Activated naive CD4-positive, alpha-beta T cell treated with Interleukin-2 at 50 U/mL for 16 hours (primary cell): Measurements from ENCODE around the gene CABLES2.

ENCODE experiments used
- DNase-seq: peaks from one replicate; pipeline ENCODE4 v3.0.0-alpha.2; 2020

Gene CABLES2

GRCh38 chr20:62417981-62418708 lies 11.1 kb upstream of the CABLES2 start:
- no peak for DNase-seq

DNA sequence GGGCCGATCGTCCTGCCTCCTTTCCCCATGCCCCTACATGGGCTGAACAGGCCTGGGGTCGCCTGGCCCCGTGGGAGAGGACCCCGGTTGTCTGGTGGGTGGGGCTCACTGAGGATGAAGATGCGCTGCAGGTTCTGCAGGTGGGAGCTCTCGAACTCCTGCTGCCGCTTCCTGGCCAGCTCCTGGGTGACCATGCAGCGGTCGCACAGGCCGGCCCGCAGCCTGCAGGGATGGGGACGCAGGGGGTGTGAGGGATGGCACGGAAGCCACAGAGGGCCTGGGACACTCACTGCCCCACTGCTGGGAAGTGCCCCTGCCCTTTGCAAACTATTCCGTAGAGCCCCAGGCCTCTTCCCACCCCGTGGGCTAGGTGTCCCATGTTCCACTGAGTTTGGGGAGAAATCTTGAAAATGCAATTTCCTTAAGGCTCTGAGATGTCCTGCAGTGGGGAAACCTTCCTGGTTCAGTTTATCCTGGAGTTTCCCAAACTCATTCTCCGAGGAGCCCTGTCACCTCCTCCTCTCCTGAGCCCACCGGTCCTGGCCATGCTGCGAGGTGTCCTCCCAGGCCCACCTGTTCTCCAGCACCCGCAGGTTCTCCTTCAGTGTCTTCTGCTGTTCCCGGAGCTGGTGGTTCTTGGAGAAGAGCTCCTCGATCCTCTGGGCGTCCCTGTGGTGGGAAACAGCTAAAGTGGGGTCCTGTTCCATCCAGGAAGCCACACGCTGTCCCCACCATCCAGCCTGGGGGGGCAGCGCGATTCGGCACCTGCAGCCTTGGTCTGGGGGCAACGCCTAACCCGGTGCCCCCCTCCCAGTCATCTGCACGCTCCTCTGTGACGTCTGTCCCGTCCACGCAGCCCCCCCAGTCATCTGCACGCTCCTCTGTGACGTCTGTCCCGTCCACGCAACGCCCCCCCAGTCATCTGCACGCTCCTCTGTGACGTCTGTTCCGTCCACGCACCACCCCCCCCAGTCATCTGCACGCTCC lies 9.9 kb upstream of the CABLES2 start:
- DNase-seq, result no peak

DNA sequence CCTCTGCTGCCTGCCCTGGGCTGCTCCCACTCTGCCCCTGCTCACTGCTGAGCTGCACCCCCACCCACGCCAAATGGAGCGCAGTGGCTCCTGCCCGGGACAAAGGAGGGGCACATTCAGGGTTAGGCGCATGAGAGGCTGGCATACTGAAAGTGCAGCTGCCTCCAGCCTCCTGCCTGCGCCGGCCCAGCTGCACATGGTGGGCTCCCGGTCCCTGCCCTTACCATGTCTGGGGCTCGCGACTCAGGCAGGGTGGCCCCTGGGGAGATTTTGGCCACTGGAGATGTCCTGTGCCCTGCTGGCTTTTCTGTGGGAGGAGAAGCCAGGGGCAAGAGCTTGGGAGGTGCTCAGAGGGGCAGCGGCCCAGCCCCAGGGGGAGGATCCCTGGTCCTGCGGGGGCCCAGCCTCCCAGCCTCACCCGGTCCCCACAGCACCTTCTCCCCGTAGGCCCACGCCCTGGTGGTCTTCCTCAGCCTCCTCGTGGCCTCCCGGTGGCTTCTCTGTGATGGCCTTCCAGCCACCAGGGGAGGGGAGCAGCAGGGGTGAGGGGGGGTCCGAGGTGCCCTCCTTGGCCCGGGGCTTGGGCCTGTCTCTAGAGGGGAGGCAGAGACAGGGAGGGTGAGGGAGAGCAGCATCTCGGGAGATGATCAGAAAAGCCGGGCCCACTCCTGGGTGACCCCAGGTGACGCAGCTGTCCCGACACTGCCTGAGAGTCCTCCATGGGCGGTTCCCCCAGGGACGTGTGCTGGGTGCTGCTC lies 8.4 kb upstream of the CABLES2 start:
- DNase-seq, result no peak

DNA sequence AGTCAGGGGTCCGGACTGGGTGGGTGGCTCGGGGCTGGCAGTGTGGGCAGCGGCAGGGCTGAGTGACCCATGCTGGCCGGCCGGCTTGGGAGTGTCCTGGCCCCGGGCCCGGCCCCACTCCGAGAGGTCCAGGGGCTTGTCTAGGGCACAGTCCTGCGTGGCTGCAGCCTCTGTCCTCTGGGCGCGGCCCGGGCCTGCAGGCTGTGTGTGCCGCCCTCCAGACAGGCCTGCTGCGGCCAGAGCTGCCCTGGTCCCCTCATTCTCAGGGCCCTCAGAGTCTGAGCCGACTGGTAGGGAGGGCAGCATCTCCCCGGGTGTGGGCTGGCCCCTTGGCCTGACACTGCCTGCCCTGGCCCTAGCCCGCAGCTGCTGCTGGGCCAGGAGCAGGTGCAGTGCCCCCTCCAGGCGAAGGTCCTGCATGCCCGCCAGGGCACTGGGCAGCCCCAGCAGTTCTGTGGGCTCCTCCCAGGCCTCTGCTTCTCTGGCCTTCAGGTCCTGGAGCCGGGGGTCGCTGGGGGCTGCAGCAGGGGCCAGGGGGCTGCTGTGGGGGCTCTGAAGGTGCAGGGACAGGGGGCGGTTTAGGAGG lies 6.9 kb upstream of the CABLES2 start:
- no peak for DNase-seq

- DNase-seq, result no peak
Observed at GRCh38 chr20:62413025-62413570, 6.0 kb upstream of the CABLES2 start.

DNA sequence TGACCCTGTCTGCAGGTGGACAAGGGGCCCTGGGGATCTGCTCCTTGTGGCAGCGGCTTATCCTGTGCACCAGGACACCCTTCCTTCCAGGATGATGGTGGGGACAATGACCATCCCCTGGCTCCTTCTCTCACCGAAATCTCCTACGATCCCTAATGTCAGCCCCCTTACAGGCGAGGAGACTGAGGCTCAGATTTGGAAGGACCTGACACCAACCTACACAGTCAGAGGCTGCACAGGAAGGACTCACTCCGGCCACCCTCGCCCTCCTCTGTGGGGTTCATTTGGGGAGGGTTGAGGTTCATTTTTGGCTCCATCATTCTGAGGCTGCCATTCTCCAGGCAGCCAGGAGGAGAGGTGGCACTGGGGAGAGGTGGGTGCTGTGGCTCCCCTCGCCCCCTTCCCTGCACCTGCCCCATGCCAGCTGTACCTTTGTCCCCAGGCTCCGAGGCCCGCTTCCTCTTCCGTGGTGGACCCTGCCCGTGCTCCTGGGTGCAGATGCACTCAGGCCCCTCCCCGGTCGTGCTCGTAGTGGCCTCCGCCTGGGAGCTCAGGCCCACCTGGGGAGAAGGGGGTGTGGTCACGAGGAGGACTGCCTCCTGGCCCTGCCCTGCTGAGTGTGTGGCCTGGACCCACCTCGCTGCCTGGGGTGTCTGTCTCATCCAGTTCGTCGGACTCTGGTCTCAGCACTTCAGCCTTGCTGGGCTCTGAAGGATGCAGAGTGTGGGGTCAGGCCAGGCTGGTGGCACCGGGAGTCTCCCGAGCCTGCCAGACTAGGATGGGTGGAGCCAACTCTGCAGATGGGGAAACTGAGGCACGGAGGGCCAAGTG lies 5.3 kb upstream of the CABLES2 start:
- no peak for DNase-seq

DNA sequence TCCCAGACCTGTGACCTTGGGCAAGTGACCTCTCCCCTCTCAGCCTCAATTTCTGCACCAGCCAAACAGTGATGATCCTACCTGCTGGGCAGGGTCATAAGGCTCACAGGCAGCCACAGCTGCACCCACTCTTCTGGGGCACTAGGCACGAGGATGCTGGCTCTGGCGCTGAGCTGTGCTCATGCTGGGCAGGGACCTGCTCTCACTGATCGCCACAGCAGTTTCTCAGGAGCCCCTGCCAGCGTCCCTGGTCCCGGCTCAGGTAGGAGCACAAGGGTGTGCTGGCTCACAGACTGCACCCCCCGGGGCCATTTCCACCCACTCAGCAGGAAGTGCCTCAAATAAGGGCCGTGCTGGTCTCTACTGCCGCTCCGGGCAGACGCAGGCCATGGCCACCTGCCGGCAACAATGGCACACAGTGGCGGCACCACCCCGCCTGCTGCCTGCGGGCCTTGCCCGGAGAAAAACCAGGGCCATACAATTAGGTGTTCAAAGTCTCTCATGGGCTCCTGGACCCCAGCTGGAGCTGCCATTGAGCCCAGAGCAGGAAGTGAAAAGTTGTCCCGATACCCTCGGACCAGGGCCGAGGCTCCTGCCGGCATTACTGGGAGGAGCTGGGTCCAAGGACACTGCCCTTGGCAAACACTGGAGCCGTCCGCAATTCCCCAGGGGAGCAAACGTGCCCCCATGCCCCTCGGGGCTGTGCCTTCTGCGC lies 4.6 kb upstream of the CABLES2 start:
- DNase-seq, result no peak

- no peak for DNase-seq
Observed at GRCh38 chr20:62410746-62411478, 3.8 kb upstream of the CABLES2 start.

- peak; percentile 35 for DNase-seq
Observed at GRCh38 chr20:62409931-62410745, 3.1 kb upstream of the CABLES2 start.

DNA sequence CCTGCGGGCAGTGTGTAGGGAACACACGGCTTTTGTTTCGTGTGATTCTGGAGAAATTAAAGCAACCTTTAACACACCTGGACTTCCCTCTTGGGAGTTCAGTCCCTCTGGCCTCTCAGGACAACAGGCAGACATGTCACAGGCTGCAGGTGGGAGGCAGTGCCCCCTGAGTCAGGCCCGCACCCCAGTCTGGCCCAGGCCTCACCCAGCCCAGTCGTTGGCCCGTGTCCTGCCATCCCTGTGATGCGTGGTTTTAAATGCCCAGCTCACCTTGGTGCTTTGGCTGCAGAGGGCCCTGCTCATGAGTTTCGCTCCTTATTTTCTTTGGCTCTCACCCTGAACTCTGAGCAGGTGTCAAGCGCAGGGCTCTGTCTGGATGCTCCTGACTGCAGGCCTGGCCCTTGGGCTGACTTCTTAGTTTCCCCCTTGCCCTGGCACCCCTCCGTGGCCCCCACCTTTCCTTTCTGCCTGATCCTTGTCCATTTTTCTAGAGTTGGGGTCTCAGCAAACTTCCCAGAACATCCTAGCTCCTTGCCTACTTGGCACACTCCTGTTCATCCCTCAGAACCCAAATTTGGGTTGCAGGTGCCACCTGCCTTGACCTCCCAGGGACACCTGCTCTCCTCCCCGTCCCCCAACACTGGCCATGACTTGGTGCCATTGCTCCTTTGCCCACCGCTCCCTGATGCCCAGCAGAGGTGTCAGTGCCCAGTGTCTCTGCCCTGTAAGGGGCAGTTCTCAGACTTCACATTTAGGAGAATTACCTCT lies 2.2 kb upstream of the CABLES2 start:
- DNase-seq, result no peak

DNA sequence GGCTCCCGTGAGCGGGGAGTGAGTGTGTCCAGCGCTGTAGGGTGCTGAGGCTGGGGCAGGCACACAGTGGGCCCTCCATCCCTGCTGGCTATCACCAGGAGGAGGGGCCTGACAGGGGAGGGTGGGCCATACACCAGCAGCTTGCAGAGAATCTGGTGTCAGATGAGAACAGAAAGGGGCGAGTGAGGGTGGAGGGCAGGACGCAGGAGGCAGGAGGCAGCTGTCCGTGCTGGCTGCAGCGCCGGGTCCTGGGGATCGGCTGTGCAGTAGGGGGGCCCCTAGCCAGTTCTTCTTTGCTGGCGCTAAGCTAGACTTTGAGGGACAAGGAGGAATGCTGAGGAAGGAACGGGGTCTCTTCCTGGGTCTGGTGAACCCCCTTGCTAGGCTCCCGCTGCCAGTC lies 1.6 kb upstream of the CABLES2 start:
- no peak for DNase-seq

- DNase-seq, result no peak
Observed at GRCh38 chr20:62408055-62408454, 970 bp upstream of the CABLES2 start.

- DNase-seq, result no peak
Observed at GRCh38 chr20:62406635-62407176, 379 bp downstream of the CABLES2 start.

DNA sequence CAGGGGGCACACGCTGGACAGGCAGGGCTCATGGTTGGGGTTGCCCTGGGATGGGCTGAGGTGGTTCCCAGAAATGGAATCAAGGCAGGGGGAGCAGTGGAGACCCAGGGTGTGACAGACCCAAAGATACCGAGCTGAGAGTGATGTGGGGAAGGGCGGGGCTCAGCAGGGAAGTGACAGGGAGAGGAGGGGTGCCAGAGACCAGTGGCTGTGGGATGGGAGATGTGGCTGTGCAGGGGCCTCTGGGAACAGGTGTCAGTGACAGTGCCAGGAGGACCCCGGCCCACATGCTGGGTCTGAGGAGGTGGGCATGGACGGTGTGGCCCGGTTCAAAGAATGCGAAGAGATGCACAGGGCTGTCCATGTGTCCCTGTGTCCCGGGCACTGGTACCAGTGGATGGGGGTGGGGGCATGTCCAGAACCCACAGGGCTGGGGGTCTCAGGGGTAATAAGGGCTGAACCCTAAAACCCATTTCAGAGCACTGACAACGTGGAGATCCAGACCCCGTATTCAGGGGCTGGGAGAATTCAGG lies 1.0 kb downstream of the CABLES2 start:
- no peak for DNase-seq

GRCh38 chr20:62405108-62405980 lies 1.7 kb downstream of the CABLES2 start:
- no peak for DNase-seq

DNA sequence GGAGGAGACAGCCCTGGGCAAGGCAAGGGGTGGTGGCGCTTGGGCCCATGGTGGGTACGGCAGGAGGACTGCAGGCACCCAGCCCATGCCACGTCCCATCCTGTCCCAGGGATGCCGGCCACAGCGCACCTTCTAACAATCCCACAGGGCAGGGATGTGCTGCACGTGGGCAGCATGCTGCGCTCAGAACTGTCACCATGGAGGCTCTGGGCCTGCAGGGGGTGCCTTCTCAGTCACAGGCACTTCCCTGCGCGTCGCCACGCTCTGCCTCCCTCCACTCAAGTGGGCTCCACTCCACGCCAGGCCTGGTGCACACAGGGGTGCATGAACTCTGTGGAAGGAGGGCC lies 2.4 kb downstream of the CABLES2 start:
- no peak for DNase-seq

- no peak for DNase-seq
Observed at GRCh38 chr20:62404112-62404665, 2.9 kb downstream of the CABLES2 start.
